A673 (cell line): ENCODE measurements around the gene ZBTB16. TPM values are rescaled to one million over a fixed set of nuclear protein-coding genes. Genes with fewer than 3 reads are reported as not detected.

Source experiments
- BruUV-seq: library from RNA; stranded (reverse); fragments of 400-500 nt; replicated peaks from 2 replicates; lab custom pipeline; 2021; lab: Mats Ljungman, UMichigan
- CTCF ChIA-PET: fragments of 300-600 bp; sonication (Branson Sonifier 250); formaldehyde crosslinking; loops from one replicate; lab custom pipeline; 2022; ENCODE audit warnings: antibody characterized with exemption; lab: Charles Lee
- POLR2A ChIA-PET: fragments of 300-600 bp; sonication (Branson Sonifier 250); formaldehyde crosslinking; loops from one replicate; lab custom pipeline; 2022; ENCODE audit warnings: antibody characterized with exemption; ENCODE audit not compliant: low non-redundant PET; lab: Charles Lee
- DNase-seq: peaks from one replicate; pipeline ENCODE4 v3.0.0-alpha.2; 2015; ENCODE audit warnings: low spot score
- H3K27ac ChIP-seq: fragments of 200-600 bp; sonication (generic); 2 replicates; pipeline ENCODE4 v1.5.1; 2016; ENCODE audit warnings: mixed run types, low read depth, mild to moderate bottlenecking, mixed read lengths, antibody characterized with exemption, low read length; ENCODE audit not compliant: poor library complexity, severe bottlenecking
- H3K27me3 ChIP-seq: fragments of 200-600 bp; sonication (generic); replicated peaks from 2 replicates; pipeline ENCODE4 v1.6.1; 2017; ENCODE audit warnings: mixed run types, low read depth, mild to moderate bottlenecking, mixed read lengths, antibody characterized with exemption, low read length; ENCODE audit not compliant: insufficient read depth, poor library complexity
- H3K36me3 ChIP-seq: fragments of 200-600 bp; sonication (generic); 2 replicates; pipeline ENCODE4 v1.6.1; 2016; ENCODE audit warnings: mixed run types, mild to moderate bottlenecking, mixed read lengths, antibody characterized with exemption, low read length; ENCODE audit not compliant: insufficient read depth, poor library complexity, severe bottlenecking
- H3K4me1 ChIP-seq: fragments of 200-600 bp; sonication (generic); 2 replicates; pipeline ENCODE4 v1.6.1; 2017; ENCODE audit warnings: mixed run types, mild to moderate bottlenecking, mixed read lengths, antibody characterized with exemption, low read length; ENCODE audit not compliant: insufficient read depth, poor library complexity, severe bottlenecking
- H3K4me3 ChIP-seq: fragments of 200-600 bp; sonication (generic); 2 replicates; pipeline ENCODE4 v1.5.1; 2016; ENCODE audit warnings: low read depth, mixed run types, mild to moderate bottlenecking, mixed read lengths, low read length; ENCODE audit not compliant: poor library complexity, severe bottlenecking
- H3K9me3 ChIP-seq: fragments of 200-600 bp; sonication (generic); 2 replicates; pipeline ENCODE4 v1.6.1; 2016; ENCODE audit warnings: mixed run types, low read depth, mild to moderate bottlenecking, mixed read lengths, antibody characterized with exemption, low read length; ENCODE audit not compliant: poor library complexity, severe bottlenecking
- EZH2 ChIP-seq: fragments of 200-600 bp; sonication (generic); IDR thresholded peaks from 2 replicates; pipeline ENCODE4 v1.6.1; 2017; ENCODE audit warnings: borderline replicate concordance, low read depth, mild to moderate bottlenecking, mixed read lengths, antibody characterized with exemption, low read length; ENCODE audit not compliant: poor library complexity, severe bottlenecking
- intact Hi-C: fragments of 100-400 bp; cut with micrococcal nuclease; formaldehyde crosslinking; loops from one replicate; pipeline ENCODE4 v1.10.0; 2022; ENCODE audit not compliant: unreplicated experiment
- total RNA-seq: library from RNA; stranded (reverse); gene quantifications from 2 replicates; pipeline ENCODE4 v1.2.3, GENCODE V29; 2021
- TF ChIP-seq, protein P1 (sequence below): fragments of 300-800, 200-600 bp; sonication (generic); conservative IDR thresholded peaks from 2 replicates; pipeline ENCODE4 v1.5.1; 2017; ENCODE audit warnings: low read depth, mild to moderate bottlenecking, antibody characterized with exemption, low read length, moderate library complexity, mixed read lengths

Gene ZBTB16
- total RNA-seq, 1 experiment from 2014 or later = 12.0 TPM

DNA sequence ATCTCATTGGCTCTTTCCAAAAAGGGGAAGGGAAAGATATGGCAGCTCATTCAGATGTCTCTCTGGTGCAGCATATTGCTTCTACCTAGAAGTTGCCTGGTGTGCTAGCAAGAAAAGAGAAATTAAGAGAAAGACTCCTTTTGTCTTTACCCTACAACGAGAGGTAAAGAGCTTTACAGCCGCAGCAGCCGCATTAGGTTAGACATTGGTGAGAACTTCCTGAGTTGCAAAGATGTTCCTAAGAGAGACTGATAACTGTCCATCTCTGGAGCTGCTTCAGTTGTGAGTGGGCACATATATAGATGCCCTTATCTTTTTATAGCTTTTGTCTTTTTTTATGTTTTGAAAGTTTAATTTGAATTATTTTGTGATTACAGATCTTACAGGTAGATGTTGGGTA lies 155.9 kb downstream of the ZBTB16 start:
- H3K27me3 ChIP-seq = no peaks in the 10 kb centered on the region
- no peak overlapping the region for H3K27ac ChIP-seq
- no peaks in the 10 kb centered on the region for H3K36me3 ChIP-seq
- no peaks in the 10 kb centered on the region for H3K9me3 ChIP-seq
- H3K4me3 ChIP-seq = no peak overlapping the region
- ChIA-PET POLR2A (no interaction called here), CTCF (no interaction called here)
- TF ChIP-seq EZH2 = no peak
- TF ChIP-seq, protein P1, sequence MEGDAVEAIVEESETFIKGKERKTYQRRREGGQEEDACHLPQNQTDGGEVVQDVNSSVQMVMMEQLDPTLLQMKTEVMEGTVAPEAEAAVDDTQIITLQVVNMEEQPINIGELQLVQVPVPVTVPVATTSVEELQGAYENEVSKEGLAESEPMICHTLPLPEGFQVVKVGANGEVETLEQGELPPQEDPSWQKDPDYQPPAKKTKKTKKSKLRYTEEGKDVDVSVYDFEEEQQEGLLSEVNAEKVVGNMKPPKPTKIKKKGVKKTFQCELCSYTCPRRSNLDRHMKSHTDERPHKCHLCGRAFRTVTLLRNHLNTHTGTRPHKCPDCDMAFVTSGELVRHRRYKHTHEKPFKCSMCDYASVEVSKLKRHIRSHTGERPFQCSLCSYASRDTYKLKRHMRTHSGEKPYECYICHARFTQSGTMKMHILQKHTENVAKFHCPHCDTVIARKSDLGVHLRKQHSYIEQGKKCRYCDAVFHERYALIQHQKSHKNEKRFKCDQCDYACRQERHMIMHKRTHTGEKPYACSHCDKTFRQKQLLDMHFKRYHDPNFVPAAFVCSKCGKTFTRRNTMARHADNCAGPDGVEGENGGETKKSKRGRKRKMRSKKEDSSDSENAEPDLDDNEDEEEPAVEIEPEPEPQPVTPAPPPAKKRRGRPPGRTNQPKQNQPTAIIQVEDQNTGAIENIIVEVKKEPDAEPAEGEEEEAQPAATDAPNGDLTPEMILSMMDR = no peak
- intact Hi-C loops = no loop called here
- DNase-seq = no peak
- BruUV-seq = no TSS peak
- H3K4me1 ChIP-seq = no peaks in the 10 kb centered on the region

GRCh38 chr11:114215871-114216795 lies 156.6 kb downstream of the ZBTB16 start:
- no TSS peak for BruUV-seq
- POLR2A ChIA-PET = interaction anchor here (0.7 kb wide), 1 partner anchor 1784 kb away, joined by 3 read pairs; no protein-coding TSS in a partner anchor
- TF ChIP-seq, protein P1 = no peak
- no peak for TF ChIP-seq EZH2
- intact Hi-C loops = no loop called here
- Histone ChIP-seq H3K9me3 (no peaks in the 10 kb centered on the region), H3K36me3 (no peaks in the 10 kb centered on the region), H3K4me3 (no peak overlapping the region), H3K27me3 (no peaks in the 10 kb centered on the region), H3K27ac (no peak overlapping the region), H3K4me1 (no peaks in the 10 kb centered on the region)
- CTCF ChIA-PET = no interaction called here
- DNase-seq = no peak

- CTCF ChIA-PET = no interaction called here
- H3K4me1 ChIP-seq = no peaks in the 10 kb centered on the region
These were observed 157.3 kb downstream of the ZBTB16 start for GRCh38 chr11:114216796-114217180.

More at GRCh38 chr11:114216796-114217180, 157.3 kb downstream of the ZBTB16 start:
- BruUV-seq = no TSS peak
- no peak overlapping the region for H3K4me3 ChIP-seq
- H3K36me3 ChIP-seq = no peaks in the 10 kb centered on the region
- no peaks in the 10 kb centered on the region for H3K27me3 ChIP-seq
- H3K9me3 ChIP-seq = no peaks in the 10 kb centered on the region
- TF ChIP-seq, protein P1 = no peak
- TF ChIP-seq EZH2 = no peak
- no peak for DNase-seq
- H3K27ac ChIP-seq = no peak overlapping the region
- intact Hi-C loops = no loop called here
- POLR2A ChIA-PET = no interaction called here
